ENCODE results near the gene GMCL1. TPM values are rescaled to one million over a fixed set of nuclear protein-coding genes. Genes with fewer than 3 reads are reported as not detected.

The GMCL1 gene
- total RNA-seq, 1 experiment from 2014 or later: 20.8 TPM

DNA sequence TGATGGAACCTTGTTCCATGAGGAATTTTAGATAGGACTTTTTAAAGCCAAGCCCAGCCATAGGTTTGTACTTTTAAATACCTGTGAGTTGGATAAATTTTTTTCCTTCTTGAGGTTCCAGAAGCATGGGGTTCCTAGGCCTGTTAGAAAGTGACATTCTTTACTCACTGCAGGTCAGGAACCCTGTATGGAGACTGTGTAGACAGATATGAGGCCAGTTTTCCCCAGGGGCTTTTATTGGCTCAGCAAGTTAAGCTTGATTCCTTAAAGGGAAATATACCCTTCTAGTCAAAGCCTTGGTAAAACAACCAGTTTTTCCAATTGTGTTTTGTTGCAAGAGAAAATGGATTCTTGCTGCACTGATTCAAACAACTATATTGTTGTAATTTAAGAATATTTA lies 38.4 kb upstream of the GMCL1 start:
- H3K27me3 ChIP-seq (replicated peaks; ENCODE audit: insufficient read depth, low read depth, low read length, poor library complexity): no peaks in the 10 kb centered on the region
- peak; percentile 40 for DNase-seq (ENCODE audit: low spot score)
- BruUV-seq (replicated peaks): no TSS peak
- no peaks in the 10 kb centered on the region for H3K9me3 ChIP-seq (ENCODE audit: low read depth, low read length, poor library complexity, severe bottlenecking)
- ChIA-PET CTCF (no interaction called here), POLR2A (ENCODE audit: low non-redundant PET) (no interaction called here)
- no peak overlapping the region for H3K27ac ChIP-seq (ENCODE audit: low read depth, low read length, poor library complexity, severe bottlenecking)
- TF ChIP-seq EZH2 (IDR thresholded peaks at IDR 0.05; ENCODE audit: borderline replicate concordance, low read depth, low read length, poor library complexity, severe bottlenecking): no peak
- TF ChIP-seq, protein P1, sequence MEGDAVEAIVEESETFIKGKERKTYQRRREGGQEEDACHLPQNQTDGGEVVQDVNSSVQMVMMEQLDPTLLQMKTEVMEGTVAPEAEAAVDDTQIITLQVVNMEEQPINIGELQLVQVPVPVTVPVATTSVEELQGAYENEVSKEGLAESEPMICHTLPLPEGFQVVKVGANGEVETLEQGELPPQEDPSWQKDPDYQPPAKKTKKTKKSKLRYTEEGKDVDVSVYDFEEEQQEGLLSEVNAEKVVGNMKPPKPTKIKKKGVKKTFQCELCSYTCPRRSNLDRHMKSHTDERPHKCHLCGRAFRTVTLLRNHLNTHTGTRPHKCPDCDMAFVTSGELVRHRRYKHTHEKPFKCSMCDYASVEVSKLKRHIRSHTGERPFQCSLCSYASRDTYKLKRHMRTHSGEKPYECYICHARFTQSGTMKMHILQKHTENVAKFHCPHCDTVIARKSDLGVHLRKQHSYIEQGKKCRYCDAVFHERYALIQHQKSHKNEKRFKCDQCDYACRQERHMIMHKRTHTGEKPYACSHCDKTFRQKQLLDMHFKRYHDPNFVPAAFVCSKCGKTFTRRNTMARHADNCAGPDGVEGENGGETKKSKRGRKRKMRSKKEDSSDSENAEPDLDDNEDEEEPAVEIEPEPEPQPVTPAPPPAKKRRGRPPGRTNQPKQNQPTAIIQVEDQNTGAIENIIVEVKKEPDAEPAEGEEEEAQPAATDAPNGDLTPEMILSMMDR (conservative IDR thresholded peaks at IDR 0.05; ENCODE audit: low read depth, low read length): no peak
- H3K4me1 ChIP-seq (ENCODE audit: insufficient read depth, low read length, poor library complexity, severe bottlenecking): peaks cover 15% of the 10 kb centered on the region
- H3K36me3 ChIP-seq (ENCODE audit: insufficient read depth, low read length, poor library complexity, severe bottlenecking): no peaks in the 10 kb centered on the region
- no peak overlapping the region for H3K4me3 ChIP-seq (ENCODE audit: low read depth, low read length, poor library complexity, severe bottlenecking)
- intact Hi-C loops (cut with micrococcal nuclease; ENCODE audit: unreplicated experiment): loop anchor here (10.0 kb wide), 1 partner anchor 46 kb away; the partner anchor contains the start of gene ANXA4

DNA sequence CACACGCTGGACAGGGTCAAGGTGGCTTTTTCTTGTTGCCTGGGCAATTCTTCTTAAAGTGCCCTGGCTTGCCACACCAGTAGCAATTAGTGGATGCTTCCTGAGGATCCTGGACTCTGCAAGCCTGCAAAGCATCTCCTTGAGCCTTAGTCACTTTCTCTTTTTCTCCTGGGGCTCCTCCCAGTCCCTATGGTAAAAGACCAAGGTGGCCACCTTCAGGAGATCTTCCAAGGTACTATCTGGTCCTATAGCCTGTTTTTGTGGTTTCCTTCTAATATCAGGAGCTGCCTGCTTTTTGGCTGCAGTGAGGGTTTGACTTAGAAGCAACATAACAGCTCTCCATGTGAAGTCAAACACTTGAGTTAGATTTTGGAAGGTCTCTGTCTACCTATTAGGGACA lies 33.3 kb upstream of the GMCL1 start:
- Histone ChIP-seq H3K27me3 (replicated peaks; ENCODE audit: insufficient read depth, low read depth, low read length, poor library complexity) (no peaks in the 10 kb centered on the region), H3K4me3 (ENCODE audit: low read depth, low read length, poor library complexity, severe bottlenecking) (no peak overlapping the region), H3K36me3 (ENCODE audit: insufficient read depth, low read length, poor library complexity, severe bottlenecking) (no peaks in the 10 kb centered on the region), H3K9me3 (ENCODE audit: low read depth, low read length, poor library complexity, severe bottlenecking) (no peaks in the 10 kb centered on the region), H3K27ac (ENCODE audit: low read depth, low read length, poor library complexity, severe bottlenecking) (no peak overlapping the region), H3K4me1 (ENCODE audit: insufficient read depth, low read length, poor library complexity, severe bottlenecking) (peaks cover 6% of the 10 kb centered on the region)
- DNase-seq (ENCODE audit: low spot score): no peak
- intact Hi-C loops (cut with micrococcal nuclease; ENCODE audit: unreplicated experiment): loop anchor here (10.0 kb wide), 1 partner anchor 51 kb away; the partner anchor contains the start of gene ANXA4
- TF ChIP-seq, protein P1 (conservative IDR thresholded peaks at IDR 0.05; ENCODE audit: low read depth, low read length): no peak
- no peak for TF ChIP-seq EZH2 (IDR thresholded peaks at IDR 0.05; ENCODE audit: borderline replicate concordance, low read depth, low read length, poor library complexity, severe bottlenecking)
- no TSS peak for BruUV-seq (replicated peaks)
- CTCF ChIA-PET: no interaction called here
- POLR2A ChIA-PET (ENCODE audit: low non-redundant PET): no interaction called here

DNA sequence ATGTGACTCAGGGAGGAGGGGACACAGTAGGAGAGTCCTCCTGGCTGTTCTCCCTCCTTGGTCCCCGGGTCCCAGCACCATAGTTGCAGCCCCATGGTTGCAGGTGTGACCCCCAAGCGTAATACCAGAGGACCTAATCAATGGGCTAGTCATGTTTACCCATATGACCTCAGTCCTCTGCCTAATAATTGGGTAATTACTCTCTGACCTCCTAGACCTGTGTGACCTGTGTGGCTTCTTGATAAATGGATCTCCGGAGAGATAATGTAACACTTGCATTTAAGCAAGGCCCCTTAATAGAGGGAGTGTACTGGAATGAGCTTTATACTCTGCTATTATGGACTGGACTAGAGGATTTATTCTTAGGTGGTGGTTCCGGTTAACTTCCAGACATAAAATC lies 32.2 kb upstream of the GMCL1 start:
- Histone ChIP-seq H3K9me3 (ENCODE audit: low read depth, low read length, poor library complexity, severe bottlenecking) (no peaks in the 10 kb centered on the region), H3K36me3 (ENCODE audit: insufficient read depth, low read length, poor library complexity, severe bottlenecking) (no peaks in the 10 kb centered on the region), H3K4me3 (ENCODE audit: low read depth, low read length, poor library complexity, severe bottlenecking) (no peak overlapping the region), H3K27ac (ENCODE audit: low read depth, low read length, poor library complexity, severe bottlenecking) (no peak overlapping the region), H3K4me1 (ENCODE audit: insufficient read depth, low read length, poor library complexity, severe bottlenecking) (peaks cover 6% of the 10 kb centered on the region), H3K27me3 (replicated peaks; ENCODE audit: insufficient read depth, low read depth, low read length, poor library complexity) (no peaks in the 10 kb centered on the region)
- ChIA-PET CTCF (no interaction called here), POLR2A (ENCODE audit: low non-redundant PET) (interaction anchor here (0.6 kb wide), 1 partner anchor 59 kb away, joined by 10 read pairs; no protein-coding TSS in a partner anchor)
- DNase-seq (ENCODE audit: low spot score): no peak
- TF ChIP-seq, protein P1 (conservative IDR thresholded peaks at IDR 0.05; ENCODE audit: low read depth, low read length): no peak
- TF ChIP-seq EZH2 (IDR thresholded peaks at IDR 0.05; ENCODE audit: borderline replicate concordance, low read depth, low read length, poor library complexity, severe bottlenecking): no peak
- no TSS peak for BruUV-seq (replicated peaks)
- intact Hi-C loops (cut with micrococcal nuclease; ENCODE audit: unreplicated experiment): loop anchor here (10.0 kb wide), 1 partner anchor 52 kb away; the partner anchor contains the start of gene ANXA4
